Gastrocnemius medialis (tissue), 4 donors: ENCODE measurements around the gene CDH4. TPM values are rescaled to one million over a fixed set of nuclear protein-coding genes. Genes with fewer than 3 reads are reported as not detected.

Experiments used
- ATAC-seq, 2 donors: fragments of 150-250 bp; one replicate each; pipeline ENCODE4 v1.9.1; 2016
- DNase-seq, 2 donors: peaks; one replicate each; pipeline ENCODE4 v3.0.0-alpha.2; 2019
- H3K27ac ChIP-seq, 4 donors: fragments of 200-600 bp; sonication (generic); 1 replicate in 1 of 4; 2 replicates in 3 of 4; pipeline ENCODE4 v1.5.1; 2016 to 2018; ENCODE audit warnings: mild to moderate bottlenecking in 2 of 4, moderate library complexity in 1 of 4
- H3K27me3 ChIP-seq, 3 donors: fragments of 200-600 bp; sonication (generic) in 2 of 3; 1 replicate in 1 of 3; 2 replicates in 2 of 3; pipeline versions ENCODE4 v1.5.1 to v1.6.0; 2016 to 2019; ENCODE audit warnings: mild to moderate bottlenecking in 1 of 3, moderate library complexity in 1 of 3
- H3K36me3 ChIP-seq, 2 donors: fragments of 200-600 bp; sonication (generic) in 1 of 2; one replicate each; pipeline ENCODE4 v1.5.1; 2017 to 2018
- H3K4me1 ChIP-seq, 2 donors: fragments of 200-600 bp; sonication (generic) in 1 of 2; one replicate each; pipeline ENCODE4 v1.5.1; 2016 to 2017; ENCODE audit warnings: mild to moderate bottlenecking in 2 of 2
- H3K4me3 ChIP-seq, 4 donors: fragments of 200-600 bp; sonication (generic) in 3 of 4; 1 replicate in 1 of 4; 2 replicates in 3 of 4; pipeline ENCODE4 v1.5.1; 2016 to 2019; ENCODE audit warnings: mild to moderate bottlenecking in 2 of 4
- H3K9me3 ChIP-seq, 3 donors: fragments of 200-600 bp; sonication (generic) in 2 of 3; 1 replicate in 1 of 3; 2 replicates in 2 of 3; pipeline ENCODE4 v1.5.1; 2016 to 2019
- POLR2A ChIP-seq, 2 donors: fragments of 450-650 bp; IDR thresholded peaks; one replicate each; pipeline ENCODE4 v1.6.1; 2017; ENCODE audit warnings: antibody characterized with exemption in 2 of 2, mild to moderate bottlenecking in 2 of 2, moderate library complexity in 2 of 2
- in situ Hi-C, 4 donors: fragments of 200-750 bp; cut with MboI; loops; one replicate each; pipeline versions ENCODE4 v1.15.0 to v1.8.0; 2017; ENCODE audit warnings: low sequenced_read_pairs in 4 of 4
- intact Hi-C: fragments of 100-400 bp; cut with DNase I; formaldehyde crosslinking; loops from one replicate; pipeline ENCODE4 v1.15.1; 2023; ENCODE audit warnings: low total_unique reads
- total RNA-seq, 4 donors: library from RNA; depleted of rRNA; stranded (reverse); fragments of >200 nt; gene quantifications; one replicate each; pipeline versions ENCODE4 v1.1.0 to v1.2.3, GENCODE V29; 2016
- TF ChIP-seq, protein P1 (sequence below), 5 experiments: fragments of 450-650 bp in 3 of 5; fragments of 200-600 bp in 2 of 5; sonication (generic) in 2 of 5; IDR thresholded peaks in 4 of 5; conservative IDR thresholded peaks in 1 of 5; 1 replicate in 4 of 5; 2 replicates in 1 of 5; pipeline ENCODE4 v1.5.1; 2016 to 2019; ENCODE audit warnings: antibody characterized with exemption in 5 of 5, mild to moderate bottlenecking in 3 of 5, moderate library complexity in 3 of 5

The CDH4 gene
- total RNA-seq, 4 donors from 2014 or later, result 0.38 to 1.2 (median 0.86) TPM

DNA sequence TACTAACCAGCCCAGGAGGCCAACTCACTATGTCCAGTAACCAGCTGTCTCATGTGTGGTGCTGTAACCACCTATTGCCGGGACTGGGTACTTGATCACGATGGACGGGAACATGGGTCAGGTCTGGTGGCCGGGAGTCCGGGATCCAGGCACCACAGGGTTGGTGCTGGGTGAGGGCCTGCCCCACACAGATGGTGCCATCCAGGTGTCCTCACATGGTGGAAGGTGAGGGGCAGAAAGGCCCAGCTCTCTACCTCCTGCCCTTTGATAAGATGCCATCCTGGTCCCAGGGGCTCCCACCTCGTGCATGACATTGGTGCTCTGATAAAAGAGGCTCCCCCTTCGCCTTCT is 697.3 kb downstream of the CDH4 start:
- Histone ChIP-seq H3K9me3 (no peaks in the 10 kb centered on the region), H3K27ac (no peak overlapping the region), H3K27me3 (no peaks in the 10 kb centered on the region), H3K4me1 (no peaks in the 10 kb centered on the region), H3K4me3 (no peak overlapping the region), H3K36me3 (no peaks in the 10 kb centered on the region)
- in situ Hi-C loops, result no loop called here
- intact Hi-C loops, result no loop called here
- ATAC-seq (no peak), DNase-seq (peak in 1 of 2 donors; percentile 2)
- TF ChIP-seq POLR2A (IDR thresholded peaks at IDR 0.05), result no peak
- TF ChIP-seq, protein P1, sequence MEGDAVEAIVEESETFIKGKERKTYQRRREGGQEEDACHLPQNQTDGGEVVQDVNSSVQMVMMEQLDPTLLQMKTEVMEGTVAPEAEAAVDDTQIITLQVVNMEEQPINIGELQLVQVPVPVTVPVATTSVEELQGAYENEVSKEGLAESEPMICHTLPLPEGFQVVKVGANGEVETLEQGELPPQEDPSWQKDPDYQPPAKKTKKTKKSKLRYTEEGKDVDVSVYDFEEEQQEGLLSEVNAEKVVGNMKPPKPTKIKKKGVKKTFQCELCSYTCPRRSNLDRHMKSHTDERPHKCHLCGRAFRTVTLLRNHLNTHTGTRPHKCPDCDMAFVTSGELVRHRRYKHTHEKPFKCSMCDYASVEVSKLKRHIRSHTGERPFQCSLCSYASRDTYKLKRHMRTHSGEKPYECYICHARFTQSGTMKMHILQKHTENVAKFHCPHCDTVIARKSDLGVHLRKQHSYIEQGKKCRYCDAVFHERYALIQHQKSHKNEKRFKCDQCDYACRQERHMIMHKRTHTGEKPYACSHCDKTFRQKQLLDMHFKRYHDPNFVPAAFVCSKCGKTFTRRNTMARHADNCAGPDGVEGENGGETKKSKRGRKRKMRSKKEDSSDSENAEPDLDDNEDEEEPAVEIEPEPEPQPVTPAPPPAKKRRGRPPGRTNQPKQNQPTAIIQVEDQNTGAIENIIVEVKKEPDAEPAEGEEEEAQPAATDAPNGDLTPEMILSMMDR (IDR thresholded peaks at IDR 0.05 in 4 of 5, conservative IDR thresholded peaks at IDR 0.05 in 1 of 5), result no peak

DNA sequence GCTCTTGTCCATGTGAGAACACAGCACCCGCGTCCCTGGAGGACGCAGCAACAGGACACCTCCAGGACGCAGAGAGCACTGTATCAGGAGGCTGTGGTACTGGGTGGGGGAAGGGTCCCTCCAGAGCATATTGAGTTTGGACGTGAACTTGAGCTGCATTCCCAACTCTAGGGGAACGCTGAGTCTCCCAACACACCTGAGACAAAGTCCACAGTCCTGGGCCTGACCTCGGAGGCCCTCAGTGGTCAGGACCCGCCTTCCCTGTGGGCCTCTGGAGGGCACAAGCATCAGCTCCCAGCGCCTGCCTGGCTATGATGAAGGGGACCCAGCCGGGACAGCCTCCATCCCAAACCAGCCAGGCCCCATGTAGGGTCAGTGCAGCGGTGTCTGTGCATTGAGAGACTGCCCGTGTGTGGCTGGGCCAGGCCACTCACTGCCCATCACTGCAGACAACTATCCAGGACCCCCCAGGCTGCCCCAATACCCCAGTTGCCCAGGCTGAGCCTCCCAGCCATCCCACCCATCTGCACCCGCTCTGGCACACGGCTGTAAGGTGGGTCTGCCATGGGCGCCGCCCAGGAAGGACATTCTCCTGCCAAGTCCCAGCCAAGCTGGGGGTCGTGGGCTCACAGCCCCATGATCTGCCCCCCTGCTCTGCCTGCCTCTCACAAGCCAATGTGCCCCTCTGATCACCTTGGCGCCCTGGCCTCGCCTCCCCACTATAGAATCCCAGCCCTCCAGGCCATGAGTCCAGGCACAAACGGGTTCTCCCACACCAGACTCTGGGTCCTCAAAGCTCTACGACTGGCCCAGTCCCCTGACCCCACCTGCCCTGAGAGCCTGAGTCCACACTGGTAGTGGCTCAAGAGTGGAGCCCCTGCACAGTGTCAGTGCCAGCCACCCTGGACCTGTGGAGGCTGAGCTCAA is 697.9 kb downstream of the CDH4 start:
- Histone ChIP-seq H3K27ac (no peak overlapping the region), H3K27me3 (no peaks in the 10 kb centered on the region), H3K36me3 (no peaks in the 10 kb centered on the region), H3K9me3 (no peaks in the 10 kb centered on the region), H3K4me1 (no peaks in the 10 kb centered on the region), H3K4me3 (no peak overlapping the region)
- intact Hi-C loops, result no loop called here
- in situ Hi-C loops, result no loop called here
- ATAC-seq (no peak), DNase-seq (peak in 1 of 2 donors; percentile 7)
- TF ChIP-seq, protein P1 (IDR thresholded peaks at IDR 0.05 in 4 of 5, conservative IDR thresholded peaks at IDR 0.05 in 1 of 5), result no peak
- no peak for TF ChIP-seq POLR2A (IDR thresholded peaks at IDR 0.05)

DNA sequence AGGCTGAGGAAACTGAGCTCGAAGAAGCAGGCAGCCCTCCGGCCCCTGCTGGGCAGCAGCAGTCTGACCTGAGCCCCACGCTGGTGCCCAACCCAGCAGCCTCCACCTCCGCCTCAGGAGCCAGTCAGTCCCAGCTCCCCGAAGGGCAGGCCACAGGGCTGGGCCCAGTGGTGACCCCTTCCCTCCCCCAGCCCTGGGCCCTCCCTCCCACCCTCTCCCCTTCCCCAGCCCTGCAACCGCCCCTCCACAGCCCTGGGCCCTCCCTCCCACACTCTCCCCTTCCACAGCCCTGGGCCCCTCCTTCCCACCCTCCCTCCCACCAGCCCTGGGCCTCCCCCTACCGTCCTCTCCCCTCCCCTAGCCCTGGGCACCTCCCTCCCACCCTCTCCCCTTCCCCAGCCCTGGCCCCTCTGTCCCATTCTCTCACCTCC is 698.6 kb downstream of the CDH4 start:
- Histone ChIP-seq H3K36me3 (no peaks in the 10 kb centered on the region), H3K27ac (no peak overlapping the region), H3K4me3 (no peak overlapping the region), H3K27me3 (no peaks in the 10 kb centered on the region), H3K4me1 (no peaks in the 10 kb centered on the region), H3K9me3 (no peaks in the 10 kb centered on the region)
- no peak for ATAC-seq
- TF ChIP-seq, protein P1 (IDR thresholded peaks at IDR 0.05 in 4 of 5, conservative IDR thresholded peaks at IDR 0.05 in 1 of 5), result no peak
- TF ChIP-seq POLR2A (IDR thresholded peaks at IDR 0.05), result no peak
- in situ Hi-C loops, result no loop called here
- intact Hi-C loops, result no loop called here
- DNase-seq, result no peak

DNA sequence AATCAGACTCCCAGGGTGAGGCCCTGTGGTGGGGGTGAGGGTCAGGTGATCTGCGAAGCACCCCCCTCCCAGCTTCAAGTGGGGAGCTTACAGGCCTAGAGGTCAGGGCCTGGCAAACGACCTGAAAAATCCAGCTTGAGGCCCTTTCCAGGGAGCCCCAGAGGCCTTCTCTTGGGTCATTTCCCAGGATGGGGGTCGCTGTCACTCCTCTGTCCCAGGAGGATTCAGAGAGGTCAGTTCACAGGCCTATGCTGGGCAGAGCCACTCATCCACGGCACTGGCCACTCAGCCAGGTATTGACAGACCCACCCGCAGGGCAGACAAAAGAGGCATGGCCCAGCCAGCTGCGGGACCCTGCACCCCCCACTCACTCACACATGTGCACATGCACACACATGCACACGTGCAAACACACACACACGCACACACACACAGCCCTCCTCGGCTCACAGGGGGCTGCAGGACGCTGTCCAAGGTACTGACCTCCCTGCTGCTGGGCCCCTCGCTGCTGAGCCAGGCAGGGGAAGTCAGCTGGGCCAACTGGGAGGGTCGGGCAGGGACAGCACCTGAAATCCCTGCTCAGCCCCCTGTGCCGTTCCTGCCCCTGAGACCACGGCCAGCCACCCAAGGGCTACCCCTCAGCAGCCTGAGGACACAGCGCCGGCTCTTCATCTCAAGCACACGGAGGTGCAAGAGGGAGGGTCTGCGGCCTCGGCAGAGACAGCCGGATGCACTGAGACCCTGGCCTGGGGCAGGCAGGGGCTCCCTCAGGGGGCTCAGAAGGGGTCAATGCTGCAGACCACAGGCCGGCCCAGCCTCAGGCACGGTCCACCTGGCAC is 699.9 kb downstream of the CDH4 start:
- TF ChIP-seq POLR2A (IDR thresholded peaks at IDR 0.05), result no peak
- TF ChIP-seq, protein P1 (IDR thresholded peaks at IDR 0.05 in 4 of 5, conservative IDR thresholded peaks at IDR 0.05 in 1 of 5), result no peak
- Histone ChIP-seq H3K4me3 (no peak overlapping the region), H3K36me3 (no peaks in the 10 kb centered on the region), H3K4me1 (no peaks in the 10 kb centered on the region), H3K27ac (no peak overlapping the region), H3K27me3 (no peaks in the 10 kb centered on the region), H3K9me3 (no peaks in the 10 kb centered on the region)
- ATAC-seq, result no peak
- peak in 1 of 2 donors; percentile 3 for DNase-seq
- in situ Hi-C loops, result no loop called here
- intact Hi-C loops, result no loop called here
